ENCODE results near the gene OR10AD1. TPM values are rescaled to one million over a fixed set of nuclear protein-coding genes. Genes with fewer than 3 reads are reported as not detected.
"Not testable (repeated sequence)": the region's sequence is repeated elsewhere in the genome, so short reads cannot be mapped to it uniquely, and the experiment has no call there.

The OR10AD1 gene
- total and polyA plus RNA-seq, 2 experiments from 2014 or later, result not detected

GRCh38 chr12:48221645-48222044 lies 18.6 kb upstream of the OR10AD1 start:
- TF ChIP-seq CTCF (IDR thresholded peaks at IDR 0.05; ENCODE audit: low read depth, low read length), result no peak
- H3K4me3 ChIP-seq, result no peak overlapping the region
- H3K9me3 ChIP-seq (ENCODE audit: low read depth), result no peaks in the 10 kb centered on the region
- no peak overlapping the region for H3K27ac ChIP-seq
- H3K4me1 ChIP-seq (ENCODE audit: low read depth), result no peaks in the 10 kb centered on the region
- DNase-seq (ENCODE audit: low read depth in 1 of 2, low spot score in 1 of 2), result peak in 1 of 2 donors; percentile 7
- no peaks in the 10 kb centered on the region for H3K36me3 ChIP-seq
- no peaks in the 10 kb centered on the region for H3K27me3 ChIP-seq

GRCh38 chr12:48220701-48221100 lies 17.6 kb upstream of the OR10AD1 start:
- Histone ChIP-seq H3K4me3 (no peak overlapping the region), H3K9me3 (ENCODE audit: low read depth) (no peaks in the 10 kb centered on the region), H3K27me3 (no peaks in the 10 kb centered on the region), H3K36me3 (no peaks in the 10 kb centered on the region), H3K27ac (no peak overlapping the region), H3K4me1 (ENCODE audit: low read depth) (no peaks in the 10 kb centered on the region)
- no peak for TF ChIP-seq CTCF (IDR thresholded peaks at IDR 0.05; ENCODE audit: low read depth, low read length)
- DNase-seq (ENCODE audit: low read depth in 1 of 2, low spot score in 1 of 2), result no peak

DNA sequence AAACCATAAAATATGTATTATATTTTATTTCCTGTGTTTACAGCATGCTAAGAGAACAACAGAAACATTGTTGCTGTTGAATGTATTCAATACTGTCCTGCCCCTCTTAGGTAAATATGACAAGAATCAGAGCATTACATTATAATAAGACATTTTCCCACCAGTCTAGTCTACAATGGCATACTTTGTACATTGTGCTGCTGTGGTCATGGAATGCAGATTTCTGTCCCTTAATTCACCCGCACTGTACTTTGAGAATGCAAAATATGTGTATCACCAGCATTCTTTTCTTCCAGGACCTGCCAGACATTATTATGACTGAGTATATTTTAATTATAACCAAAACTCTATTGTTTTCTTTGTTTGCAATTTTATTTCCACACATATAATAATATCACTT lies 16.5 kb upstream of the OR10AD1 start:
- no peak for TF ChIP-seq CTCF (IDR thresholded peaks at IDR 0.05; ENCODE audit: low read depth, low read length)
- no peaks in the 10 kb centered on the region for H3K36me3 ChIP-seq

GRCh38 chr12:48216785-48217184 lies 13.7 kb upstream of the OR10AD1 start:
- H3K27ac ChIP-seq, result no peak overlapping the region
- no peaks in the 10 kb centered on the region for H3K27me3 ChIP-seq
- H3K36me3 ChIP-seq, result no peaks in the 10 kb centered on the region
- peak in 1 of 2 donors; percentile 25 for DNase-seq (ENCODE audit: low read depth in 1 of 2, low spot score in 1 of 2)
- no peaks in the 10 kb centered on the region for H3K4me1 ChIP-seq (ENCODE audit: low read depth)
- no peaks in the 10 kb centered on the region for H3K9me3 ChIP-seq (ENCODE audit: low read depth)
- no peak for TF ChIP-seq CTCF (IDR thresholded peaks at IDR 0.05; ENCODE audit: low read depth, low read length)
- H3K4me3 ChIP-seq, result no peak overlapping the region

More for the DNA sequence above, 16.5 kb upstream of the OR10AD1 start:
- Histone ChIP-seq H3K27me3 (no peaks in the 10 kb centered on the region), H3K4me3 (no peak overlapping the region), H3K9me3 (ENCODE audit: low read depth) (no peaks in the 10 kb centered on the region), H3K27ac (no peak overlapping the region), H3K4me1 (ENCODE audit: low read depth) (no peaks in the 10 kb centered on the region)
- DNase-seq (ENCODE audit: low read depth in 1 of 2, low spot score in 1 of 2), result no peak

GRCh38 chr12:48209495-48209894 lies 6.4 kb upstream of the OR10AD1 start:
- not testable (repeated sequence) for DNase-seq (ENCODE audit: low read depth in 1 of 2, low spot score in 1 of 2); H3K27ac ChIP-seq; H3K9me3 ChIP-seq (ENCODE audit: low read depth); H3K36me3 ChIP-seq; H3K27me3 ChIP-seq; H3K4me1 ChIP-seq (ENCODE audit: low read depth); H3K4me3 ChIP-seq

GRCh38 chr12:48202766-48203165 lies 326 bp downstream of the OR10AD1 start:
- no peaks in the 10 kb centered on the region for H3K9me3 ChIP-seq (ENCODE audit: low read depth)
- no peaks in the 10 kb centered on the region for H3K4me1 ChIP-seq (ENCODE audit: low read depth)
- no peak overlapping the region for H3K4me3 ChIP-seq
- no peaks in the 10 kb centered on the region for H3K36me3 ChIP-seq
- no peak for TF ChIP-seq CTCF (IDR thresholded peaks at IDR 0.05; ENCODE audit: low read depth, low read length)
- no peak overlapping the region for H3K27ac ChIP-seq
- H3K27me3 ChIP-seq, result peaks cover 3% of the 10 kb centered on the region
- DNase-seq (ENCODE audit: low read depth in 1 of 2, low spot score in 1 of 2), result no peak
